OCI-LY7 (cell line): ENCODE data around the gene HECW1. TPM values are rescaled to one million over a fixed set of nuclear protein-coding genes. Genes with fewer than 3 reads are reported as not detected.

ENCODE experiments used
- BruUV-seq: library from RNA; stranded (reverse); fragments of 400-500 nt; replicated peaks from 2 replicates; lab custom pipeline; 2021; lab: Mats Ljungman, UMichigan
- CTCF ChIA-PET: fragments of 300-600 bp; sonication (Branson Sonifier 250); formaldehyde crosslinking; loops from one replicate; lab custom pipeline; 2022; ENCODE audit warnings: antibody characterized with exemption; ENCODE audit not compliant: unreplicated experiment; lab: Charles Lee
- POLR2A ChIA-PET: fragments of 300-600 bp; sonication (Branson Sonifier 250); formaldehyde crosslinking; loops from one replicate; lab custom pipeline; 2022; ENCODE audit warnings: antibody characterized with exemption; lab: Charles Lee
- DNase-seq: peaks from one replicate; pipeline ENCODE4 v3.0.0-alpha.2; 2015; ENCODE audit warnings: low spot score
- H2AFZ ChIP-seq: fragments of 200-600 bp; sonication (generic), shearing (Covaris generic); 2 replicates; pipeline ENCODE4 v1.6.1; 2014; ENCODE audit warnings: mild to moderate bottlenecking, antibody characterized with exemption, low read length, moderate library complexity
- H3K27ac ChIP-seq: fragments of 200-600 bp; sonication (generic); 2 replicates; pipeline ENCODE4 v1.5.1; 2014; ENCODE audit warnings: mixed run types, low read depth, mild to moderate bottlenecking, moderate library complexity, low read length, inconsistent platforms; ENCODE audit not compliant: poor library complexity, severe bottlenecking
- H3K36me3 ChIP-seq: fragments of 200-600 bp; sonication (generic); 2 replicates; pipeline ENCODE4 v1.6.1; 2014; ENCODE audit warnings: mild to moderate bottlenecking, antibody characterized with exemption, low read length, moderate library complexity, mixed read lengths; ENCODE audit not compliant: insufficient read depth
- H3K4me1 ChIP-seq: fragments of 200-600 bp; sonication (generic); 2 replicates; pipeline ENCODE4 v1.5.1; 2014; ENCODE audit warnings: mild to moderate bottlenecking, low read length; ENCODE audit not compliant: insufficient read depth, poor library complexity, severe bottlenecking
- H3K4me2 ChIP-seq: fragments of 200-600 bp; sonication (generic); 2 replicates; pipeline ENCODE4 v1.6.1; 2014; ENCODE audit warnings: mild to moderate bottlenecking, low read length
- H3K4me3 ChIP-seq: fragments of 200-600 bp; sonication (generic); 2 replicates; pipeline ENCODE4 v1.5.1; 2014; ENCODE audit warnings: mild to moderate bottlenecking, low read depth, low read length; ENCODE audit not compliant: poor library complexity, severe bottlenecking
- H3K79me2 ChIP-seq: fragments of 200-600 bp; sonication (generic); 2 replicates; pipeline ENCODE4 v1.6.1; 2016; ENCODE audit warnings: low read depth, mild to moderate bottlenecking, low read length, moderate library complexity, mixed read lengths; ENCODE audit not compliant: insufficient read depth
- H3K9me2 ChIP-seq: fragments of 200-600 bp; sonication (generic); 2 replicates; pipeline ENCODE4 v1.6.1; 2016; ENCODE audit warnings: mild to moderate bottlenecking, low read length, mixed read lengths; ENCODE audit not compliant: insufficient read depth
- H3K9me3 ChIP-seq: fragments of 200-600 bp; sonication (generic); 2 replicates; pipeline ENCODE4 v1.6.1; 2014; ENCODE audit warnings: mild to moderate bottlenecking, mixed run types, low read length, mixed read lengths
- H4K20me1 ChIP-seq: fragments of 200-600 bp; sonication (generic); 2 replicates; pipeline ENCODE4 v1.6.1; 2014; ENCODE audit warnings: mild to moderate bottlenecking, antibody characterized with exemption, low read length, moderate library complexity, mixed read lengths; ENCODE audit not compliant: insufficient read depth
- EZH2phosphoT487 ChIP-seq: fragments of 200-600 bp; sonication (generic); IDR thresholded peaks from 2 replicates; pipeline ENCODE4 v1.6.1; 2018; ENCODE audit warnings: low read depth, borderline replicate concordance, mild to moderate bottlenecking, mixed run types, antibody characterized with exemption, low read length, moderate library complexity, mixed read lengths
- intact Hi-C: fragments of 100-400 bp; cut with micrococcal nuclease; formaldehyde crosslinking; loops from one replicate; pipeline ENCODE4 v1.10.0; 2022; ENCODE audit not compliant: unreplicated experiment
- total RNA-seq, 2 experiments: library from RNA; depleted of rRNA in 1 of 2; stranded (reverse); fragments of >200 nt in 1 of 2; shearing (Covaris generic) in 1 of 2; gene quantifications; 2 replicates each; pipeline ENCODE4 v1.2.3, GENCODE V29; 2014 to 2022
- TF ChIP-seq, protein P1 (sequence below): fragments of 200-600 bp; sonication (generic); conservative IDR thresholded peaks from 2 replicates; pipeline ENCODE4 v1.5.1; 2014; ENCODE audit warnings: mild to moderate bottlenecking, antibody characterized with exemption, low read length, moderate library complexity, mixed read lengths

Gene HECW1
- total RNA-seq, 2 experiments from 2014 or later, result 2.0 TPM

DNA sequence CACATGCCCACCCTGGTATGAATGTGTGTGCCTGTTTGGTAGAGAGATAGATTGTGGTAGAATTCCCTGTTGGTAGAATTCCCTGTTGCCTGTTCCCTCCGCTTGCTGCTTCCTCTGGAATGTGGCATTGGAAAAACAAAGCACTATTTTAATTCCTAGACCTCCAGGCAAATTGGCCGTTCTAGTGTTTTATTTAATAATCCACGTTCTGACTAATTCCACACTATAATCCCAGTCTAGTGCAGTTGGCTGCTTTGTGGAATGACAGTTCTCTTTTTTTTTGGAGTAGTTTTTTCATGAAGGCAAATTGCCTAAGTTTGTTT is 2.0 kb downstream of the HECW1 start:
- no peak for DNase-seq
- Histone ChIP-seq H2AFZ (no peak overlapping the region; the same call in 1 of the 2 replicates), H3K27ac (no peak overlapping the region), H4K20me1 (no peaks in the 10 kb centered on the region), H3K79me2 (no peaks in the 10 kb centered on the region), H3K4me3 (no peak overlapping the region), H3K4me2 (no peak overlapping the region), H3K4me1 (peaks cover 80% of the 10 kb centered on the region), H3K9me2 (no peaks in the 10 kb centered on the region), H3K36me3 (no peaks in the 10 kb centered on the region), H3K9me3 (no peaks in the 10 kb centered on the region)
- TF ChIP-seq, protein P1, sequence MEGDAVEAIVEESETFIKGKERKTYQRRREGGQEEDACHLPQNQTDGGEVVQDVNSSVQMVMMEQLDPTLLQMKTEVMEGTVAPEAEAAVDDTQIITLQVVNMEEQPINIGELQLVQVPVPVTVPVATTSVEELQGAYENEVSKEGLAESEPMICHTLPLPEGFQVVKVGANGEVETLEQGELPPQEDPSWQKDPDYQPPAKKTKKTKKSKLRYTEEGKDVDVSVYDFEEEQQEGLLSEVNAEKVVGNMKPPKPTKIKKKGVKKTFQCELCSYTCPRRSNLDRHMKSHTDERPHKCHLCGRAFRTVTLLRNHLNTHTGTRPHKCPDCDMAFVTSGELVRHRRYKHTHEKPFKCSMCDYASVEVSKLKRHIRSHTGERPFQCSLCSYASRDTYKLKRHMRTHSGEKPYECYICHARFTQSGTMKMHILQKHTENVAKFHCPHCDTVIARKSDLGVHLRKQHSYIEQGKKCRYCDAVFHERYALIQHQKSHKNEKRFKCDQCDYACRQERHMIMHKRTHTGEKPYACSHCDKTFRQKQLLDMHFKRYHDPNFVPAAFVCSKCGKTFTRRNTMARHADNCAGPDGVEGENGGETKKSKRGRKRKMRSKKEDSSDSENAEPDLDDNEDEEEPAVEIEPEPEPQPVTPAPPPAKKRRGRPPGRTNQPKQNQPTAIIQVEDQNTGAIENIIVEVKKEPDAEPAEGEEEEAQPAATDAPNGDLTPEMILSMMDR, result no peak
- TF ChIP-seq EZH2phosphoT487, result no peak
- intact Hi-C loops, result no loop called here
- ChIA-PET CTCF (no interaction called here), POLR2A (interaction anchor here (0.6 to 1.9 kb wide), 4 partner anchors 8 to 120 kb away, joined by 4 to 5 read pairs (median 4); no protein-coding TSS in a partner anchor)
- no TSS peak for BruUV-seq

DNA sequence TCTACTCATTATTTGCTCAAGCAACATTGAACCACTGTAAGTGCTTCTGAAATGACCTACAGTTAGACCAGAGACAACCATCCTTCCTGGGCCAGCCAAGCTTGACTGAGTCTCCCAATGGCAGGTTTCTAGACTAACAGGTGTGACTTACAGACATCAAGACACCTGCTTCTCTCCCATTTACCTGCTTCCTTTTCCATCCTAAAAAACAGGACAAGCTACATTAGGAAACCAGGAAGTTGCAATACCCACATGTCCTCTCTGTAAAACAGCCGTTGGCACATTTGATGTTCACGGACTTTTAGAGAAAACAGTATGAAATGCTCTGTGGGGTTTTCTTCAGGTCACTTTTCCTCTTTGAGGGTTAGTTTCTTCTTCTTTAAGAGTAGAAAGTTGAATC is 4.0 kb downstream of the HECW1 start:
- ChIA-PET POLR2A (interaction anchor here (0.8 to 2.1 kb wide), 4 partner anchors 8 to 99 kb away, joined by 3 to 7 read pairs (median 5); no protein-coding TSS in a partner anchor), CTCF (no interaction called here)
- Histone ChIP-seq H3K79me2 (no peaks in the 10 kb centered on the region), H3K4me3 (peak overlapping the region; percentile 24), H2AFZ (peak overlapping the region; percentile 87; the same call in 1 of the 2 replicates), H3K4me1 (peaks cover 60% of the 10 kb centered on the region), H3K27ac (peak overlapping the region; percentile 73), H3K9me3 (no peaks in the 10 kb centered on the region), H3K4me2 (peak overlapping the region; percentile 54), H3K36me3 (no peaks in the 10 kb centered on the region), H4K20me1 (no peaks in the 10 kb centered on the region), H3K9me2 (no peaks in the 10 kb centered on the region)
- BruUV-seq, result no TSS peak
- no peak for TF ChIP-seq EZH2phosphoT487
- TF ChIP-seq, protein P1, result no peak
- peak; percentile 59 for DNase-seq
- intact Hi-C loops, result no loop called here

DNA sequence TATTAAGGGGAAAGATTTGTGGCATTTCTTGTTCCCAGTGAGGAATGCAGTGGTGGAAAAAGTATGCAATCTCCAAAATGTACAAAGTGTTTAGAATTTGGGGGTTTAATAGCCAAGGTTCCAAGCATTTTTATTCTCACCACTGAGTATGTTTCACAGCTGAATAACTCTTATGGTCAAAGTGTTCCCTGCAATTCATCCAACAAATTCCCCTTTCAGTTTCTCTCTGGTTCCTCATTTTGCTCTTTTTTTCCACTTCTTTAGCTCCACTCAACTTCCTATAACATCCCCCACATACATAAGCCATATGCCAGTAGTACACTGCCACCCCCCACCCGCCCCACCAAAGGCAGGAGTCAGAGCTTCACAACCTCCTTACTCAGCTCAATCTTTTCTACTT is 4.6 kb downstream of the HECW1 start:
- Histone ChIP-seq H3K36me3 (no peaks in the 10 kb centered on the region), H3K9me2 (no peaks in the 10 kb centered on the region), H3K4me3 (no peak overlapping the region), H3K27ac (peak overlapping the region; percentile 73), H2AFZ (no peak overlapping the region; the same call in 1 of the 2 replicates), H3K79me2 (no peaks in the 10 kb centered on the region), H3K4me1 (peaks cover 53% of the 10 kb centered on the region), H3K9me3 (no peaks in the 10 kb centered on the region), H3K4me2 (peak overlapping the region; percentile 35), H4K20me1 (no peaks in the 10 kb centered on the region)
- no peak for DNase-seq
- BruUV-seq, result no TSS peak
- TF ChIP-seq EZH2phosphoT487, result no peak
- TF ChIP-seq, protein P1, result no peak
- CTCF ChIA-PET, result no interaction called here
- POLR2A ChIA-PET, result interaction anchor here (0.6 to 2.1 kb wide), 7 partner anchors 9 to 152 kb away, joined by 3 to 8 read pairs (median 3); no protein-coding TSS in a partner anchor
- intact Hi-C loops, result no loop called here
